H1 (cell line): ENCODE measurements around the gene GNAL.

Experiments
- CBX8 ChIP-seq: fragments of 300-800, 300-1000 bp; sonication (generic); IDR thresholded peaks from 2 replicates; pipeline ENCODE4 v1.7.1; 2016; ENCODE audit warnings: low read depth, low read length, borderline replicate concordance
- CEBPB ChIP-seq: IDR thresholded peaks from 2 replicates; pipeline ENCODE4 v1.6.1; 2012; ENCODE audit warnings: low read depth, low read length
- FOSL1 ChIP-seq: IDR thresholded peaks from 2 replicates; pipeline ENCODE4 v1.6.1; 2011; ENCODE audit warnings: mild to moderate bottlenecking, low read depth, low read length, moderate library complexity; ENCODE audit not compliant: insufficient read depth
- GABPA ChIP-seq: IDR thresholded peaks from 2 replicates; pipeline ENCODE4 v1.6.1; 2011; ENCODE audit warnings: mild to moderate bottlenecking, low read length, moderate library complexity, borderline replicate concordance; ENCODE audit not compliant: insufficient read depth
- HDAC2 ChIP-seq, 2 experiments: fragments of 300-600 bp in 1 of 2; sonication (generic) in 1 of 2; IDR thresholded peaks; 2 replicates each; pipeline ENCODE4 v1.6.1; 2011 to 2012; ENCODE audit warnings: low read depth in 2 of 2, low read length in 2 of 2, mild to moderate bottlenecking in 2 of 2, moderate library complexity in 2 of 2, borderline replicate concordance in 1 of 2, inconsistent platforms in 1 of 2
- JUND ChIP-seq: IDR thresholded peaks from 2 replicates; pipeline ENCODE4 v1.6.1; 2011; ENCODE audit warnings: mild to moderate bottlenecking, improper control_type of control experiment, low read length
- MAFK ChIP-seq: IDR thresholded peaks from 2 replicates; pipeline ENCODE4 v1.6.1; 2012; ENCODE audit warnings: low read depth, mild to moderate bottlenecking, improper control_type of control experiment, low read length
- POLR2A ChIP-seq, 2 experiments: IDR thresholded peaks; 1 replicate in 1 of 2; 2 replicates in 1 of 2; pipeline ENCODE4 v1.6.1; 2011; ENCODE audit warnings: low read depth in 2 of 2, low read length in 2 of 2, mild to moderate bottlenecking in 2 of 2; ENCODE audit errors: control extremely low read depth in 1 of 2
- RNF2 ChIP-seq: fragments of 200-900, 300-1000 bp; sonication (generic); IDR thresholded peaks from 2 replicates; pipeline ENCODE4 v1.7.1; 2016; ENCODE audit warnings: borderline replicate concordance, low read depth, mild to moderate bottlenecking, antibody characterized with exemption, low read length; ENCODE audit not compliant: poor library complexity, severe bottlenecking; ENCODE audit errors: missing control alignments

DNA sequence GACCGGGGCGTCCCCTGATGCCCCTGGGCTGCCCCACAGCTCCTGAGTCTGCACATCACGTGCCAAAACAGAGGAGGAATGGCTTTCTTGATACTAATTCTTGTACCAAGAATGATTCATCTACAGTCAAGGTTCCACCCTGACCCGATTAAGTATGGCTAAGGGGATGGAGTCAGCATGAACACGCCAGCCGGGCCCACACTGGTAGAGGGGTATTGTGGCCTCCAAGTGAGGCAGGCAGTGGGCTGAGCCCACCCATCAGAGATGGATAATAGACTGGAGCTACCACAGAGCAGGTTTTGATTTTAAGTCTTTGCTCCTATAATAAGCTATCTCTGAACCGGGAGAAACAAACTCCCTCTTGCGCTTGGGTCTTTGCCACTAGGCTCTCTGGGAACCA lies 17.9 kb upstream of the GNAL start:
- TF ChIP-seq HDAC2 (IDR thresholded peaks at IDR 0.05; ENCODE audit: borderline replicate concordance in 1 of 2, low read depth in 2 of 2, low read length in 2 of 2), result no peak
- TF ChIP-seq POLR2A (IDR thresholded peaks at IDR 0.05; ENCODE audit: control extremely low read depth in 1 of 2, low read depth in 2 of 2, low read length in 2 of 2), result no peak
- TF ChIP-seq CEBPB, result no peak
- TF ChIP-seq FOSL1, result no peak
- no peak for TF ChIP-seq MAFK
- TF ChIP-seq JUND, result no peak
- TF ChIP-seq GABPA, result no peak
- no peak for TF ChIP-seq RNF2
- TF ChIP-seq CBX8, result no peak
